ENCODE data around the gene DHX32. TPM values are rescaled to one million over a fixed set of nuclear protein-coding genes. Genes with fewer than 3 reads are reported as not detected.

The DHX32 gene
- total RNA-seq, 1 experiment from 2014 or later: 36.2 TPM

DNA sequence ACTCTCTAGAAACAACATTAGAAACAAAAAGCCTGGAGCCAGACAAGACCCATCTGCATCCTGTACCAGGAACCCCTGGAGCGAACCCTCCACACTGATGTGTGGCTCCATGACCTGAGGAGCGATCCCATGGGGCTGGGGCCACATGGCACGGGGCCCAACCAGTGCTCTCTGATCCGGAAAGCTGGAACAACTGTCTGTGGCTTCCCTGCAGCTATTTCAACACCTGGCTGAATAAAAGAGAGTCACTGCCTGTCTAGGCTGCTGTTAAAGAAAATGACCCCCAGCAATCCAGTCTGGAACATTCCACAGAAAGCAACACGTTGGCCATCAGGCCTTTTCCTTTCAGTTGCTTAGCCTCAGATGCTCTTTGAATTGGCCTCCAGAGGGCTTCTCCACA, 79.0 kb downstream of the DHX32 start:
- H3K27ac ChIP-seq (ENCODE audit: low read depth, low read length, poor library complexity, severe bottlenecking): no peak overlapping the region
- no peak for DNase-seq (ENCODE audit: low spot score)
- H3K27me3 ChIP-seq (replicated peaks; ENCODE audit: insufficient read depth, low read depth, low read length, poor library complexity): no peaks in the 10 kb centered on the region
- no peaks in the 10 kb centered on the region for H3K9me3 ChIP-seq (ENCODE audit: low read depth, low read length, poor library complexity, severe bottlenecking)
- peaks cover 9% of the 10 kb centered on the region for H3K36me3 ChIP-seq (ENCODE audit: insufficient read depth, low read length, poor library complexity, severe bottlenecking)
- no TSS peak for BruUV-seq (replicated peaks)
- TF ChIP-seq CTCF (conservative IDR thresholded peaks at IDR 0.05; ENCODE audit: low read depth, low read length): no peak
- no peak for TF ChIP-seq EZH2 (IDR thresholded peaks at IDR 0.05; ENCODE audit: borderline replicate concordance, low read depth, low read length, poor library complexity, severe bottlenecking)
- H3K4me3 ChIP-seq (ENCODE audit: low read depth, low read length, poor library complexity, severe bottlenecking): no peak overlapping the region
- ChIA-PET CTCF (no interaction called here), POLR2A (ENCODE audit: low non-redundant PET) (no interaction called here)
- no peaks in the 10 kb centered on the region for H3K4me1 ChIP-seq (ENCODE audit: insufficient read depth, low read length, poor library complexity, severe bottlenecking)
- intact Hi-C loops (cut with micrococcal nuclease; ENCODE audit: unreplicated experiment): no loop called here

- no peak overlapping the region for H3K4me3 ChIP-seq (ENCODE audit: low read depth, low read length, poor library complexity, severe bottlenecking)
- H3K27ac ChIP-seq (ENCODE audit: low read depth, low read length, poor library complexity, severe bottlenecking): no peak overlapping the region
- no peak for DNase-seq (ENCODE audit: low spot score)
- intact Hi-C loops (cut with micrococcal nuclease; ENCODE audit: unreplicated experiment): no loop called here
- ChIA-PET CTCF (no interaction called here), POLR2A (ENCODE audit: low non-redundant PET) (no interaction called here)
- no peaks in the 10 kb centered on the region for H3K4me1 ChIP-seq (ENCODE audit: insufficient read depth, low read length, poor library complexity, severe bottlenecking)
- peaks cover 9% of the 10 kb centered on the region for H3K36me3 ChIP-seq (ENCODE audit: insufficient read depth, low read length, poor library complexity, severe bottlenecking)
- TF ChIP-seq EZH2 (IDR thresholded peaks at IDR 0.05; ENCODE audit: borderline replicate concordance, low read depth, low read length, poor library complexity, severe bottlenecking) (no peak), CTCF (conservative IDR thresholded peaks at IDR 0.05; ENCODE audit: low read depth, low read length) (no peak)
- no peaks in the 10 kb centered on the region for H3K9me3 ChIP-seq (ENCODE audit: low read depth, low read length, poor library complexity, severe bottlenecking)
- no TSS peak for BruUV-seq (replicated peaks)
- H3K27me3 ChIP-seq (replicated peaks; ENCODE audit: insufficient read depth, low read depth, low read length, poor library complexity): no peaks in the 10 kb centered on the region
These were observed 79.5 kb downstream of the DHX32 start for GRCh38 chr10:125801574-125801973.

DNA sequence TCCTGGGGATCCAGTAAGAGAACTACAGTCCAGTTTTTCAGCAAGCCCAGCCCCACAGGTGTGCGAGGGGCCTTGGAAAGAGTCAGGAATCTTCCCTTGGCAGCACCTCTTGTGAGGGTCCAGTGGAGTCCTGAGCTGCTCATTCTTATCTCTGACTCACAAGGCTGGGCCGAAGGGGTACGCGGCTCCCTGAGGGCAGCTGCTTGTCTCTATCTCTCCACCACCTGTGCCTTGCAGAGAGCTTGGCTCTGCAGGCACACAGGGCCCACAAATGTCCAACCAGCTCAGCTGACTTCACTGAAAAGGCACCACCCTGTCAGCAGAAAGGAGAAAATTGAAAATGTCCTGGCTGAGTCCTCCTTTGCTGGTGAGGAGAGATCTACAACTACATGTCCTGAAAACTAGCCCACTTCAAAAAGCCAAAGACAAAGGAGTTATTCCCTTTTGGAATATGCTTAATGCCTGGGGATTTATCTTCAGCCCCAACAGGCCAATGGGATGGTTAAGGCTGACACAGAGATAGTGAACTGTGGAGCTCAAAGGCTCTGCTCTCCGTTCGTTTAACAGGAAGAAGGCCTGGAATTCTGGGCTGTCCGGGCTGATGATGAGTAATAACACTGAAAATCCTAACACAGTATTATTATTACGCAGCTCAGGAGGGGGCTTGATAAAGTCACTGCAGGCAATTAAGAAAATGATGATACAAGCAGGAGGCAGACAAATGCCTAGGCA, 81.5 kb downstream of the DHX32 start:
- no peak for TF ChIP-seq EZH2 (IDR thresholded peaks at IDR 0.05; ENCODE audit: borderline replicate concordance, low read depth, low read length, poor library complexity, severe bottlenecking)
- no peak for TF ChIP-seq CTCF (conservative IDR thresholded peaks at IDR 0.05; ENCODE audit: low read depth, low read length)
- DNase-seq (ENCODE audit: low spot score): no peak
- intact Hi-C loops (cut with micrococcal nuclease; ENCODE audit: unreplicated experiment): no loop called here
- Histone ChIP-seq H3K9me3 (ENCODE audit: low read depth, low read length, poor library complexity, severe bottlenecking) (no peaks in the 10 kb centered on the region), H3K4me1 (ENCODE audit: insufficient read depth, low read length, poor library complexity, severe bottlenecking) (no peaks in the 10 kb centered on the region), H3K36me3 (ENCODE audit: insufficient read depth, low read length, poor library complexity, severe bottlenecking) (peaks cover 5% of the 10 kb centered on the region), H3K27ac (ENCODE audit: low read depth, low read length, poor library complexity, severe bottlenecking) (no peak overlapping the region), H3K27me3 (replicated peaks; ENCODE audit: insufficient read depth, low read depth, low read length, poor library complexity) (no peaks in the 10 kb centered on the region), H3K4me3 (ENCODE audit: low read depth, low read length, poor library complexity, severe bottlenecking) (no peak overlapping the region)
- POLR2A ChIA-PET (ENCODE audit: low non-redundant PET): no interaction called here
- BruUV-seq (replicated peaks): no TSS peak
- CTCF ChIA-PET: no interaction called here
